H1 (cell line): Measurements from ENCODE around the gene PHACTR2. TPM values are rescaled to one million over a fixed set of nuclear protein-coding genes. Genes with fewer than 3 reads are reported as not detected.
"Not testable (repeated sequence)": the region's sequence is repeated elsewhere in the genome, so short reads cannot be mapped to it uniquely, and the experiment has no call there.

Source experiments
- CTCF ChIA-PET: fragments of 300-600 bp; sonication (Branson Sonifier 250); formaldehyde crosslinking; loops from one replicate; lab custom pipeline; 2021; ENCODE audit not compliant: partially characterized antibody; lab: Charles Lee
- POLR2A ChIA-PET: fragments of 300-600 bp; sonication (Branson Sonifier 250); formaldehyde crosslinking; loops from one replicate; lab custom pipeline; 2021; ENCODE audit warnings: inconsistent platforms; ENCODE audit not compliant: partially characterized antibody; lab: Charles Lee
- DNase-seq, 2 experiments: peaks; one replicate each; pipeline versions ENCODE4 v3.0.0 to v3.0.0-alpha.2; 2010 to 2022; ENCODE audit warnings: low spot score in 2 of 2, low read depth in 1 of 2, mixed read lengths in 1 of 2
- FAIRE-seq: peaks from 2 replicates; lab custom pipeline; 2011; peaks lifted over from hg19 to GRCh38; lab: Jason Lieb, UNC
- H2AFZ ChIP-seq: 2 replicates; pipeline ENCODE4 v1.8.1; 2012; ENCODE audit warnings: low read length, inconsistent platforms
- H2AK5ac ChIP-seq: 2 replicates; pipeline ENCODE4 v1.6.1; 2013; ENCODE audit warnings: low read depth, low read length
- H2BK120ac ChIP-seq: replicated peaks from 2 replicates; pipeline ENCODE3; 2013; ENCODE audit warnings: low read depth, low read length, inconsistent platforms
- H2BK12ac ChIP-seq: 2 replicates; pipeline ENCODE4 v1.6.1; 2013; ENCODE audit warnings: low read depth, low read length
- H2BK15ac ChIP-seq: 2 replicates; pipeline ENCODE4 v1.6.1; 2013; ENCODE audit warnings: low read length
- H2BK20ac ChIP-seq: 2 replicates; pipeline ENCODE4 v1.6.1; 2013; ENCODE audit warnings: low read length
- H2BK5ac ChIP-seq: 2 replicates; pipeline ENCODE4 v1.6.1; 2013; ENCODE audit warnings: low read depth, low read length
- H3K14ac ChIP-seq: 2 replicates; pipeline ENCODE4 v1.6.1; 2013; ENCODE audit warnings: inconsistent platforms; ENCODE audit not compliant: insufficient read length
- H3K18ac ChIP-seq: 2 replicates; pipeline ENCODE4 v1.6.1; 2013; ENCODE audit warnings: low read length; ENCODE audit errors: extremely low read depth
- H3K23ac ChIP-seq: 2 replicates; pipeline ENCODE4 v1.6.1; 2013; ENCODE audit warnings: inconsistent platforms; ENCODE audit not compliant: insufficient read length
- H3K23me2 ChIP-seq: 2 replicates; pipeline ENCODE4 v1.6.1; 2013; ENCODE audit warnings: low read depth, low read length
- H3K27ac ChIP-seq: 2 replicates; pipeline ENCODE4 v1.6.1; 2011; ENCODE audit warnings: low read depth, low read length, inconsistent platforms
- H3K27me3 ChIP-seq, 4 experiments: replicated peaks in 1 of 4; 1 replicate in 1 of 4; 2 replicates in 3 of 4; pipeline versions ENCODE4 v1.6.1 to v1.8.1; 2011 to 2013; ENCODE audit warnings: low read length in 3 of 4, mild to moderate bottlenecking in 3 of 4, inconsistent platforms in 2 of 4, mixed read lengths in 2 of 4, moderate library complexity in 1 of 4; ENCODE audit not compliant: control insufficient read depth in 3 of 4, insufficient read depth in 3 of 4; ENCODE audit errors: extremely low read depth in 1 of 4
- H3K36me3 ChIP-seq, 4 experiments: 2 replicates each; pipeline versions ENCODE4 v1.6.1 to v1.8.1; 2011 to 2013; ENCODE audit warnings: mild to moderate bottlenecking in 4 of 4, low read length in 3 of 4, moderate library complexity in 2 of 4, control low read depth in 1 of 4, inconsistent platforms in 1 of 4; ENCODE audit not compliant: insufficient read depth in 4 of 4, control insufficient read depth in 2 of 4
- H3K4ac ChIP-seq: replicated peaks from 2 replicates; pipeline ENCODE3; 2013; ENCODE audit warnings: low read length, low read depth, mixed read lengths, inconsistent platforms; ENCODE audit not compliant: insufficient read length
- H3K4me1 ChIP-seq, 4 experiments: replicated peaks in 1 of 4; 1 replicate in 1 of 4; 2 replicates in 3 of 4; pipeline versions ENCODE4 v1.6.1 to v1.8.1; 2011 to 2013; ENCODE audit warnings: low read length in 3 of 4, inconsistent platforms in 2 of 4, mixed read lengths in 1 of 4; ENCODE audit not compliant: insufficient read depth in 4 of 4, control insufficient read depth in 3 of 4
- H3K4me2 ChIP-seq, 2 experiments: 2 replicates each; pipeline versions ENCODE4 v1.6.1 to v1.8.1; 2011 to 2013; ENCODE audit warnings: low read depth in 2 of 2, low read length in 2 of 2, control low read depth in 1 of 2, inconsistent platforms in 1 of 2, mild to moderate bottlenecking in 1 of 2; ENCODE audit not compliant: insufficient read depth in 1 of 2
- H3K4me3 ChIP-seq, 4 experiments: fragments of 200-600, 300-600 bp in 1 of 4; sonication (generic), shearing (Covaris generic), sonication (Bioruptor Twin) in 1 of 4; 2 replicates each; pipeline versions ENCODE4 v1.5.1 to v1.8.1; 2011 to 2016; ENCODE audit warnings: low read length in 4 of 4, low read depth in 3 of 4, control low read depth in 2 of 4, inconsistent platforms in 2 of 4, mild to moderate bottlenecking in 2 of 4, mixed read lengths in 1 of 4, moderate library complexity in 1 of 4; ENCODE audit not compliant: insufficient read depth in 2 of 4; ENCODE audit errors: extremely low read depth in 1 of 4
- H3K56ac ChIP-seq: replicated peaks from 2 replicates; pipeline ENCODE3; 2013; ENCODE audit warnings: low read depth, mild to moderate bottlenecking, mixed read lengths, low read length, inconsistent platforms; ENCODE audit not compliant: insufficient read length
- H3K79me1 ChIP-seq: 2 replicates; pipeline ENCODE4 v1.6.1; 2013; ENCODE audit warnings: low read depth, low read length, control low read depth
- H3K79me2 ChIP-seq, 2 experiments: 2 replicates each; pipeline versions ENCODE4 v1.6.1 to v1.8.1; 2012 to 2013; ENCODE audit warnings: low read length in 2 of 2, mild to moderate bottlenecking in 2 of 2, inconsistent platforms in 1 of 2; ENCODE audit not compliant: insufficient read depth in 2 of 2, control insufficient read depth in 1 of 2
- H3K9ac ChIP-seq, 4 experiments: replicated peaks in 1 of 4; 1 replicate in 1 of 4; 2 replicates in 3 of 4; pipeline versions ENCODE4 v1.6.1 to v1.8.1; 2011 to 2013; ENCODE audit warnings: low read depth in 3 of 4, low read length in 3 of 4, control low read depth in 2 of 4, mild to moderate bottlenecking in 2 of 4, moderate library complexity in 2 of 4, inconsistent platforms in 1 of 4; ENCODE audit errors: extremely low read depth in 1 of 4
- H3K9me3 ChIP-seq, 2 experiments: 2 replicates each; pipeline versions ENCODE4 v1.6.1 to v1.8.1; 2012 to 2013; ENCODE audit warnings: mild to moderate bottlenecking in 2 of 2, moderate library complexity in 2 of 2, control low read depth in 1 of 2, inconsistent platforms in 1 of 2, low read depth in 1 of 2, low read length in 1 of 2, mixed read lengths in 1 of 2; ENCODE audit not compliant: insufficient read depth in 2 of 2
- H4K20me1 ChIP-seq, 2 experiments: replicated peaks in 1 of 2; 2 replicates each; pipeline versions ENCODE3 to v1.8.1; 2011 to 2013; ENCODE audit warnings: inconsistent platforms in 2 of 2, low read length in 2 of 2, mild to moderate bottlenecking in 1 of 2; ENCODE audit not compliant: insufficient read depth in 2 of 2, control insufficient read depth in 1 of 2
- H4K5ac ChIP-seq: 2 replicates; pipeline ENCODE4 v1.6.1; 2013; ENCODE audit warnings: low read length, low read depth, mixed read lengths, inconsistent platforms; ENCODE audit not compliant: insufficient read length
- H4K8ac ChIP-seq: 2 replicates; pipeline ENCODE4 v1.8.0; 2013; ENCODE audit warnings: mild to moderate bottlenecking, moderate library complexity, low read length, inconsistent platforms; ENCODE audit not compliant: insufficient read depth; ENCODE audit errors: extremely low read depth
- H4K91ac ChIP-seq: replicated peaks from 2 replicates; pipeline ENCODE3; 2013; ENCODE audit warnings: low read length, mixed read lengths, inconsistent platforms; ENCODE audit not compliant: insufficient read length
- WGBS, 2 experiments: shearing (Covaris generic) in 1 of 2; methylation state at CpG; one replicate each; pipeline versions ENCODE4 v1.1.6 to v1.1.7; 2013 to 2015; ENCODE audit warnings: low lambda C conversion rate in 2 of 2, mixed read lengths in 2 of 2, inconsistent platforms in 1 of 2, low coverage in 1 of 2, missing lambda C conversion rate in 1 of 2; ENCODE audit not compliant: insufficient replicate concordance in 2 of 2, insufficient coverage in 1 of 2, insufficient read length in 1 of 2; ENCODE audit errors: extremely low coverage in 1 of 2, missing lambda C conversion rate in 1 of 2; 5-methylcytosine and 5-hydroxymethylcytosine counted together
- polyA plus RNA-seq, 7 experiments: library from polyadenylated mRNA; depleted of rRNA in 3 of 7; stranded (reverse) in 5 of 7; unstranded in 2 of 7; fragments of >200 nt in 5 of 7; fragments of 200-250 nt in 2 of 7; gene quantifications; 1 replicate in 5 of 7; 2 replicates in 1 of 7; 4 replicates in 1 of 7; pipeline versions ENCODE4 v1.2.1 to v1.2.3, GENCODE V29; 2011 to 2013; ENCODE audit warnings: missing spikeins in 2 of 7, mixed read lengths in 2 of 7
- total RNA-seq: library from RNA; stranded (reverse); fragmentation: NEBNext Ultra II Directional; extraction: Animal tissue kit (Norgen Biotek cat#: 25700); gene quantifications from 2 replicates; pipeline ENCODE4 v1.2.1, GENCODE V29; 2021

PHACTR2 gene
- total and polyA plus RNA-seq, 2 of the 8 experiments (the other 6 are each of a cell fraction or from before 2014, with no cell fraction given): 16.9 to 131 TPM

- H3K79me2 ChIP-seq, H3K4ac ChIP-seq, DNase-seq, H4K8ac ChIP-seq, H3K14ac ChIP-seq, FAIRE-seq, H3K4me1 ChIP-seq, H2AFZ ChIP-seq, H4K5ac ChIP-seq, H4K91ac ChIP-seq, H3K27ac ChIP-seq, H3K23me2 ChIP-seq, H3K18ac ChIP-seq, H3K36me3 ChIP-seq, H3K9me3 ChIP-seq, H2BK15ac ChIP-seq, H3K56ac ChIP-seq, H2BK120ac ChIP-seq, H3K79me1 ChIP-seq, H3K27me3 ChIP-seq, H2AK5ac ChIP-seq, H3K23ac ChIP-seq, H3K4me2 ChIP-seq, H3K4me3 ChIP-seq, POLR2A ChIA-PET, H4K20me1 ChIP-seq, H3K9ac ChIP-seq, H2BK20ac ChIP-seq, H2BK5ac ChIP-seq, H2BK12ac ChIP-seq: not testable (repeated sequence)
- 91% methylated on average over 4 of the region's 4 CpGs; no CpG with 5 or more reads in 1 of the 2 experiments for WGBS, 2 experiments
- CTCF ChIA-PET: interaction anchor here (2.5 kb wide), 1 partner anchor 59 kb away, joined by 8 read pairs; no protein-coding TSS in a partner anchor
These were observed 26.4 kb upstream of the PHACTR2 start for GRCh38 chr6:143651328-143651727.
